ENCODE measurements around the gene PHF2.

PHF2 gene

GRCh38 chr9:93577078-93577974 lies 942 bp downstream of the PHF2 start:
- H3K9me3 Mint-ChIP-seq = no peaks in the 10 kb centered on the region
- peaks cover 55% of the 10 kb centered on the region for H3K4me1 Mint-ChIP-seq

GRCh38 chr9:93577975-93578682 lies 1.7 kb downstream of the PHF2 start:
- peaks cover 3% of the 10 kb centered on the region for H3K36me3 Mint-ChIP-seq
- H3K4me1 Mint-ChIP-seq = peaks cover 62% of the 10 kb centered on the region
- H3K9me3 Mint-ChIP-seq = no peaks in the 10 kb centered on the region
- no peaks in the 10 kb centered on the region for H3K27me3 Mint-ChIP-seq
- peak overlapping the region; percentile 87 for H3K4me3 Mint-ChIP-seq
- peak overlapping the region; percentile 59 for H3K27ac Mint-ChIP-seq

More at GRCh38 chr9:93577078-93577974, 942 bp downstream of the PHF2 start:
- H3K27me3 Mint-ChIP-seq = no peaks in the 10 kb centered on the region
- peak overlapping the region; percentile 87 for H3K4me3 Mint-ChIP-seq
- H3K27ac Mint-ChIP-seq = peak overlapping the region; percentile 62
- H3K36me3 Mint-ChIP-seq = no peaks in the 10 kb centered on the region

- Mint-ChIP-seq H3K9me3 (no peaks in the 10 kb centered on the region), H3K36me3 (peaks cover 5% of the 10 kb centered on the region), H3K4me3 (peak overlapping the region; percentile 15), H3K27ac (peak overlapping the region; percentile 8), H3K27me3 (no peaks in the 10 kb centered on the region), H3K4me1 (peaks cover 64% of the 10 kb centered on the region)
These were observed 2.5 kb downstream of the PHF2 start for GRCh38 chr9:93578844-93579243.

GRCh38 chr9:93579711-93580516 lies 3.5 kb downstream of the PHF2 start:
- H3K36me3 Mint-ChIP-seq = peaks cover 12% of the 10 kb centered on the region
- no peaks in the 10 kb centered on the region for H3K27me3 Mint-ChIP-seq
- H3K27ac Mint-ChIP-seq = peak overlapping the region; percentile 61
- peaks cover 70% of the 10 kb centered on the region for H3K4me1 Mint-ChIP-seq
- H3K4me3 Mint-ChIP-seq = no peak overlapping the region
- H3K9me3 Mint-ChIP-seq = no peaks in the 10 kb centered on the region

- peaks cover 15% of the 10 kb centered on the region for H3K36me3 Mint-ChIP-seq
- H3K27me3 Mint-ChIP-seq = no peaks in the 10 kb centered on the region
- H3K4me1 Mint-ChIP-seq = peaks cover 67% of the 10 kb centered on the region
- no peak overlapping the region for H3K27ac Mint-ChIP-seq
- H3K9me3 Mint-ChIP-seq = no peaks in the 10 kb centered on the region
- H3K4me3 Mint-ChIP-seq = no peak overlapping the region
These were observed 4.4 kb downstream of the PHF2 start for GRCh38 chr9:93580654-93581380.

- Mint-ChIP-seq H3K4me1 (peaks cover 78% of the 10 kb centered on the region), H3K4me3 (no peak overlapping the region), H3K27ac (peak overlapping the region; percentile 41)
These were observed 5.7 kb downstream of the PHF2 start for GRCh38 chr9:93582115-93582514.

GRCh38 chr9:93582550-93582949 lies 6.2 kb downstream of the PHF2 start:
- peak overlapping the region; percentile 41 for H3K27ac Mint-ChIP-seq
- peaks cover 80% of the 10 kb centered on the region for H3K4me1 Mint-ChIP-seq
- no peaks in the 10 kb centered on the region for H3K27me3 Mint-ChIP-seq
- H3K9me3 Mint-ChIP-seq = no peaks in the 10 kb centered on the region
- no peak overlapping the region for H3K4me3 Mint-ChIP-seq
- peaks cover 15% of the 10 kb centered on the region for H3K36me3 Mint-ChIP-seq

More at GRCh38 chr9:93582115-93582514, 5.7 kb downstream of the PHF2 start:
- H3K36me3 Mint-ChIP-seq = peaks cover 15% of the 10 kb centered on the region
- H3K9me3 Mint-ChIP-seq = no peaks in the 10 kb centered on the region
- H3K27me3 Mint-ChIP-seq = no peaks in the 10 kb centered on the region

GRCh38 chr9:93585259-93585658 lies 8.9 kb downstream of the PHF2 start:
- H3K27ac Mint-ChIP-seq = no peak overlapping the region
- no peaks in the 10 kb centered on the region for H3K9me3 Mint-ChIP-seq
- peaks cover 80% of the 10 kb centered on the region for H3K4me1 Mint-ChIP-seq

GRCh38 chr9:93585695-93586094 lies 9.3 kb downstream of the PHF2 start:
- H3K36me3 Mint-ChIP-seq = peaks cover 15% of the 10 kb centered on the region
- no peak overlapping the region for H3K4me3 Mint-ChIP-seq
- H3K27ac Mint-ChIP-seq = no peak overlapping the region
- H3K4me1 Mint-ChIP-seq = peaks cover 80% of the 10 kb centered on the region
- H3K27me3 Mint-ChIP-seq = no peaks in the 10 kb centered on the region
- no peaks in the 10 kb centered on the region for H3K9me3 Mint-ChIP-seq

More at GRCh38 chr9:93585259-93585658, 8.9 kb downstream of the PHF2 start:
- Mint-ChIP-seq H3K27me3 (no peaks in the 10 kb centered on the region), H3K36me3 (peaks cover 15% of the 10 kb centered on the region), H3K4me3 (no peak overlapping the region)

GRCh38 chr9:93586290-93587057 lies 10.1 kb downstream of the PHF2 start:
- peaks cover 80% of the 10 kb centered on the region for H3K4me1 Mint-ChIP-seq
- no peak overlapping the region for H3K4me3 Mint-ChIP-seq
- H3K27me3 Mint-ChIP-seq = no peaks in the 10 kb centered on the region
- no peaks in the 10 kb centered on the region for H3K9me3 Mint-ChIP-seq
- H3K36me3 Mint-ChIP-seq = peaks cover 15% of the 10 kb centered on the region
- no peak overlapping the region for H3K27ac Mint-ChIP-seq

- Mint-ChIP-seq H3K27me3 (no peaks in the 10 kb centered on the region), H3K4me3 (no peak overlapping the region), H3K36me3 (peaks cover 15% of the 10 kb centered on the region), H3K9me3 (no peaks in the 10 kb centered on the region), H3K4me1 (peaks cover 82% of the 10 kb centered on the region), H3K27ac (no peak overlapping the region)
These were observed 10.9 kb downstream of the PHF2 start for GRCh38 chr9:93587284-93587650.

- Mint-ChIP-seq H3K27me3 (no peaks in the 10 kb centered on the region), H3K9me3 (no peaks in the 10 kb centered on the region), H3K4me1 (peaks cover 81% of the 10 kb centered on the region), H3K4me3 (no peak overlapping the region), H3K36me3 (peaks cover 15% of the 10 kb centered on the region), H3K27ac (no peak overlapping the region)
These were observed 11.4 kb downstream of the PHF2 start for GRCh38 chr9:93587651-93588347.

GRCh38 chr9:93588641-93589609 lies 12.5 kb downstream of the PHF2 start:
- peaks cover 10% of the 10 kb centered on the region for H3K36me3 Mint-ChIP-seq
- no peak overlapping the region for H3K27ac Mint-ChIP-seq
- H3K4me1 Mint-ChIP-seq = peaks cover 84% of the 10 kb centered on the region
- no peaks in the 10 kb centered on the region for H3K27me3 Mint-ChIP-seq
- no peak overlapping the region for H3K4me3 Mint-ChIP-seq
- H3K9me3 Mint-ChIP-seq = no peaks in the 10 kb centered on the region
